Gastroesophageal sphincter (tissue), 3 donors: Measurements from ENCODE around the gene SLC24A3.

Experiments used
- EP300 ChIP-seq: sonication (generic); formaldehyde crosslinking; IDR thresholded peaks from one replicate; pipeline ENCODE4 v1.6.1; 2017; ENCODE audit warnings: antibody characterized with exemption, mild to moderate bottlenecking
- POLR2A ChIP-seq, 2 donors: fragments of 450-650 bp; IDR thresholded peaks; one replicate each; pipeline ENCODE4 v1.6.1; 2017; ENCODE audit warnings: antibody characterized with exemption in 2 of 2, mild to moderate bottlenecking in 2 of 2, moderate library complexity in 1 of 2
- POLR2AphosphoS5 ChIP-seq: sonication (generic); formaldehyde crosslinking; IDR thresholded peaks from one replicate; pipeline ENCODE4 v1.6.1; 2017; ENCODE audit warnings: antibody characterized with exemption
- TF ChIP-seq, protein P1 (sequence below), 4 experiments: fragments of 200-600 bp in 2 of 4; fragments of 450-650 bp in 2 of 4; sonication (generic) in 1 of 4; IDR thresholded peaks; one replicate each; pipeline ENCODE4 v1.5.1; 2017 to 2019; ENCODE audit warnings: antibody characterized with exemption in 4 of 4, mild to moderate bottlenecking in 2 of 4, moderate library complexity in 2 of 4

DNA sequence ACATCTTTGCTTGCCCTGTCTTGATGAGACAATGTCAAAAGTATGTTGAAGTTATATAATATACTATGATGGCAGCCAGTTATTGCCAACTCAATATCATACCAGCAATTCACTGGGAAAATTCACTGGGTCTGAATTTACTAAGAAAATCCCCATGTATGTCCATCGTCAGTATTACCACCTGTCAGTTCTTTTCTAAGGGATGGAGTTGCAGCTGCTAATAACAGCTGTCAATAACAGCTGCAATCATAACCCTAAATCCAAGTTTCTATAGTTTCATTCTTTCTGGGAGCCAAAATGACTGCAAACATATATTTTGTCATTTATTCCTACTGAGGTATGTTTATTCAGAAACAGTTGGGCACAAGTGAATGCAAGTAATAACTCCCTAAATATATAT lies 413.0 kb downstream of the SLC24A3 start:
- TF ChIP-seq POLR2AphosphoS5 (no peak), POLR2A (IDR thresholded peaks at IDR 0.05) (no peak), EP300 (no peak)
- TF ChIP-seq, protein P1, sequence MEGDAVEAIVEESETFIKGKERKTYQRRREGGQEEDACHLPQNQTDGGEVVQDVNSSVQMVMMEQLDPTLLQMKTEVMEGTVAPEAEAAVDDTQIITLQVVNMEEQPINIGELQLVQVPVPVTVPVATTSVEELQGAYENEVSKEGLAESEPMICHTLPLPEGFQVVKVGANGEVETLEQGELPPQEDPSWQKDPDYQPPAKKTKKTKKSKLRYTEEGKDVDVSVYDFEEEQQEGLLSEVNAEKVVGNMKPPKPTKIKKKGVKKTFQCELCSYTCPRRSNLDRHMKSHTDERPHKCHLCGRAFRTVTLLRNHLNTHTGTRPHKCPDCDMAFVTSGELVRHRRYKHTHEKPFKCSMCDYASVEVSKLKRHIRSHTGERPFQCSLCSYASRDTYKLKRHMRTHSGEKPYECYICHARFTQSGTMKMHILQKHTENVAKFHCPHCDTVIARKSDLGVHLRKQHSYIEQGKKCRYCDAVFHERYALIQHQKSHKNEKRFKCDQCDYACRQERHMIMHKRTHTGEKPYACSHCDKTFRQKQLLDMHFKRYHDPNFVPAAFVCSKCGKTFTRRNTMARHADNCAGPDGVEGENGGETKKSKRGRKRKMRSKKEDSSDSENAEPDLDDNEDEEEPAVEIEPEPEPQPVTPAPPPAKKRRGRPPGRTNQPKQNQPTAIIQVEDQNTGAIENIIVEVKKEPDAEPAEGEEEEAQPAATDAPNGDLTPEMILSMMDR (IDR thresholded peaks at IDR 0.05), result no peak
